Astrocyte of the spinal cord (primary cell): Measurements from ENCODE around the gene WSCD1.

ENCODE experiments used
- DNase-seq: peaks from one replicate; pipeline ENCODE4 v3.0.0; 2011; ENCODE audit warnings: low read depth, low spot score
- H3K4me3 ChIP-seq: 2 replicates; pipeline ENCODE4 v1.5.1; 2011; ENCODE audit warnings: low read depth, mild to moderate bottlenecking, low read length, moderate library complexity
- CTCF ChIP-seq: IDR thresholded peaks from 2 replicates; pipeline ENCODE4 v1.5.1; 2012; ENCODE audit warnings: low read depth, mild to moderate bottlenecking, low read length, inconsistent platforms
- in situ Hi-C: cut with HindIII; loops from 2 replicates; pipeline ENCODE4 v1.10.0; 2017; ENCODE audit warnings: low sequenced_read_pairs

Gene WSCD1

GRCh38 chr17:6110592-6110991 is 40.4 kb downstream of the WSCD1 start:
- peak; percentile 58 for DNase-seq
- TF ChIP-seq CTCF, result no peak
- in situ Hi-C loops, result no loop called here
- no peak overlapping the region for H3K4me3 ChIP-seq

- no peak for TF ChIP-seq CTCF
- in situ Hi-C loops, result no loop called here
- DNase-seq, result no peak
- H3K4me3 ChIP-seq, result no peak overlapping the region
Observed at GRCh38 chr17:6120351-6120750, 50.2 kb downstream of the WSCD1 start.

GRCh38 chr17:6124856-6125255 is 54.7 kb downstream of the WSCD1 start:
- H3K4me3 ChIP-seq, result no peak overlapping the region
- no peak for TF ChIP-seq CTCF
- DNase-seq, result no peak
- in situ Hi-C loops, result no loop called here

- in situ Hi-C loops, result no loop called here
- no peak for DNase-seq
- no peak overlapping the region for H3K4me3 ChIP-seq
- no peak for TF ChIP-seq CTCF
Observed at GRCh38 chr17:6126768-6127167, 56.6 kb downstream of the WSCD1 start.

- in situ Hi-C loops, result no loop called here
Observed at GRCh38 chr17:6134721-6135120, 64.5 kb downstream of the WSCD1 start.

GRCh38 chr17:6135236-6135635 is 65.1 kb downstream of the WSCD1 start:
- no peak for DNase-seq
- H3K4me3 ChIP-seq, result no peak overlapping the region
- in situ Hi-C loops, result no loop called here
- TF ChIP-seq CTCF, result no peak

More at GRCh38 chr17:6134721-6135120, 64.5 kb downstream of the WSCD1 start:
- no peak overlapping the region for H3K4me3 ChIP-seq
- no peak for DNase-seq
- TF ChIP-seq CTCF, result no peak

- DNase-seq, result no peak
- in situ Hi-C loops, result no loop called here
Observed at GRCh38 chr17:6135996-6136395, 65.8 kb downstream of the WSCD1 start.

More at GRCh38 chr17:6135996-6136395, 65.8 kb downstream of the WSCD1 start:
- no peak overlapping the region for H3K4me3 ChIP-seq
- no peak for TF ChIP-seq CTCF
